Fibroblast of lung (primary cell): Measurements from ENCODE around the gene SCGB3A2. TPM values are rescaled to one million over a fixed set of nuclear protein-coding genes. Genes with fewer than 3 reads are reported as not detected.
"Not testable (repeated sequence)": the region's sequence is repeated elsewhere in the genome, so short reads cannot be mapped to it uniquely, and the experiment has no call there.

Experiments used
- DNase-seq, 2 donors: peaks; one replicate each; pipeline versions ENCODE4 v3.0.0 to v3.0.0-alpha.2; 2010; ENCODE audit warnings: low read depth in 2 of 2
- H2AFZ ChIP-seq: 2 replicates; pipeline ENCODE4 v1.5.1; 2012; ENCODE audit warnings: low read length, control low read depth, inconsistent platforms
- H3K27ac ChIP-seq: 2 replicates; pipeline ENCODE4 v1.5.1; 2011; ENCODE audit warnings: low read length, control low read depth; ENCODE audit not compliant: insufficient read depth
- H3K27me3 ChIP-seq: 2 replicates; pipeline ENCODE4 v1.5.1; 2011; ENCODE audit warnings: mild to moderate bottlenecking, low read length; ENCODE audit not compliant: control insufficient read depth, insufficient read depth
- H3K36me3 ChIP-seq: 2 replicates; pipeline ENCODE4 v1.5.1; 2011; ENCODE audit warnings: low read length; ENCODE audit not compliant: control insufficient read depth, insufficient read depth
- H3K4me1 ChIP-seq: 2 replicates; pipeline ENCODE4 v1.5.1; 2011; ENCODE audit warnings: low read length; ENCODE audit not compliant: control insufficient read depth, insufficient read depth; ENCODE audit errors: extremely low read depth
- H3K4me2 ChIP-seq: 2 replicates; pipeline ENCODE4 v1.5.1; 2011; ENCODE audit warnings: low read length, control low read depth; ENCODE audit not compliant: insufficient read depth; ENCODE audit errors: extremely low read depth
- H3K4me3 ChIP-seq, 4 experiments: fragments of 200-600 bp in 1 of 4; sonication (generic) in 1 of 4; replicated peaks in 1 of 4; 2 replicates each; pipeline ENCODE4 v1.5.1; 2011 to 2016; ENCODE audit warnings: low read length in 4 of 4, low read depth in 3 of 4, mild to moderate bottlenecking in 3 of 4, control low read depth in 2 of 4, inconsistent platforms in 1 of 4, mixed read lengths in 1 of 4; ENCODE audit not compliant: insufficient read depth in 1 of 4; ENCODE audit errors: control extremely low read depth in 1 of 4
- H3K79me2 ChIP-seq: 2 replicates; pipeline ENCODE4 v1.5.1; 2012; ENCODE audit warnings: mild to moderate bottlenecking, low read length, inconsistent platforms; ENCODE audit not compliant: control insufficient read depth, insufficient read depth
- H3K9ac ChIP-seq: 2 replicates; pipeline ENCODE4 v1.5.1; 2011; ENCODE audit warnings: mild to moderate bottlenecking, low read length, control low read depth; ENCODE audit not compliant: insufficient read depth
- H3K9me3 ChIP-seq: 2 replicates; pipeline ENCODE4 v1.5.1; 2012; ENCODE audit warnings: low read depth, low read length; ENCODE audit not compliant: control insufficient read depth, insufficient read depth
- H4K20me1 ChIP-seq: 2 replicates; pipeline ENCODE4 v1.5.1; 2011; ENCODE audit warnings: low read length; ENCODE audit not compliant: control insufficient read depth, insufficient read depth; ENCODE audit errors: extremely low read depth
- EZH2 ChIP-seq: IDR thresholded peaks from 2 replicates; pipeline ENCODE4 v1.5.1; 2012; ENCODE audit warnings: low read length, control low read depth, mild to moderate bottlenecking; ENCODE audit errors: missing control alignments
- polyA plus RNA-seq, 2 donors: library from polyadenylated mRNA; depleted of rRNA in 1 of 2; stranded (reverse) in 1 of 2; unstranded in 1 of 2; fragments of >200 nt; gene quantifications; 2 replicates each; pipeline ENCODE4 v1.2.1, GENCODE V29; 2011 to 2012; ENCODE audit warnings: missing spikeins in 1 of 2
- total RNA-seq: library from RNA; depleted of rRNA; stranded (reverse); fragments of >200 nt; gene quantifications from 2 replicates; pipeline ENCODE4 v1.2.1, GENCODE V29; 2014
- TF ChIP-seq, protein P1 (sequence below), 2 donors: IDR thresholded peaks in 1 of 2; conservative IDR thresholded peaks in 1 of 2; 1 replicate in 1 of 2; 2 replicates in 1 of 2; pipeline ENCODE4 v1.5.1; 2011 to 2012; ENCODE audit warnings: low read length in 2 of 2, control low read depth in 1 of 2, inconsistent platforms in 1 of 2, low read depth in 1 of 2, mild to moderate bottlenecking in 1 of 2

SCGB3A2 gene
- total and polyA plus RNA-seq, 2 donors (not counting 1 experiment from before 2014, with no cell fraction given) = not detected

DNA sequence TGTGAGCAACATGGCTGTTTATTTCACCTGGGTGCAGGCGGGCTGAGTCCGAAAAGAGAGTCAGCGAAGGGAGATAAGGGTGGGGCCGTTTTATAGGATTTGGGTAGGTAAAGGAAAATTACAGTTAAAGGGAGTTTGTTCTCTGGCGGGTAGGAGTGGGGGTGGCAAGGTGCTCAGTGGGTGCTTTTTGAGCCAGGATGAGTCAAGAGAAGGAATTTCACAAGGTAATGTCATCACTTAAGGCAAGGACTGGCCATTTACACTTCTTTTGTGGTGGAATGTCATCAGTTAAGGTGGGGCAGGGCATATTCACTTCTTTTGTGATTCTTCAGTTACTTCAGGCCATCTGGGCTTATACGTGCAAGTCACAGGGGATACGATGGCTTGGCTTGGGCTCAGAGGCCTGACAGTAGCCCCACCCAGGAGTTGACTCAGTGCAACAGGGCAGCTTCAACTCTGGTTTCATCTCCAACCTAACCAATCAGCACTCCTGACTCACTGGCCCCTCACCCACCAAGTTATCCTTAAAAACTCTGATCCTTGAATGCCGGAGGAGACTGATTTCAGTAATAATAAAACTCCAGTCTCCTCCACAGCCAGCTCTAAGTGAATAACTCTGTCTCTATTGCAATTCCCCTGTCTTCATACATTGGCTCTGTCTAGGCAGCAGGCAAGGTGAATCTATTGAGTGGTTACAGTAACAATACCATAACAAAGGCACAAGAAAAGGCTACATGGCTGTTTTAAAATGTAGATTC is 4.2 kb upstream of the SCGB3A2 start:
- H3K27me3 ChIP-seq, H3K79me2 ChIP-seq, H3K27ac ChIP-seq, H3K9ac ChIP-seq, H3K9me3 ChIP-seq, H3K4me3 ChIP-seq, H3K4me2 ChIP-seq, H4K20me1 ChIP-seq, DNase-seq, H3K36me3 ChIP-seq, H2AFZ ChIP-seq, H3K4me1 ChIP-seq: not testable (repeated sequence)

- no peak overlapping the region for H3K4me2 ChIP-seq
- no peak for DNase-seq
- H3K27me3 ChIP-seq = no peaks in the 10 kb centered on the region
- no peak overlapping the region for H3K27ac ChIP-seq
- H4K20me1 ChIP-seq = no peaks in the 10 kb centered on the region
- TF ChIP-seq EZH2 = no peak
- TF ChIP-seq, protein P1, sequence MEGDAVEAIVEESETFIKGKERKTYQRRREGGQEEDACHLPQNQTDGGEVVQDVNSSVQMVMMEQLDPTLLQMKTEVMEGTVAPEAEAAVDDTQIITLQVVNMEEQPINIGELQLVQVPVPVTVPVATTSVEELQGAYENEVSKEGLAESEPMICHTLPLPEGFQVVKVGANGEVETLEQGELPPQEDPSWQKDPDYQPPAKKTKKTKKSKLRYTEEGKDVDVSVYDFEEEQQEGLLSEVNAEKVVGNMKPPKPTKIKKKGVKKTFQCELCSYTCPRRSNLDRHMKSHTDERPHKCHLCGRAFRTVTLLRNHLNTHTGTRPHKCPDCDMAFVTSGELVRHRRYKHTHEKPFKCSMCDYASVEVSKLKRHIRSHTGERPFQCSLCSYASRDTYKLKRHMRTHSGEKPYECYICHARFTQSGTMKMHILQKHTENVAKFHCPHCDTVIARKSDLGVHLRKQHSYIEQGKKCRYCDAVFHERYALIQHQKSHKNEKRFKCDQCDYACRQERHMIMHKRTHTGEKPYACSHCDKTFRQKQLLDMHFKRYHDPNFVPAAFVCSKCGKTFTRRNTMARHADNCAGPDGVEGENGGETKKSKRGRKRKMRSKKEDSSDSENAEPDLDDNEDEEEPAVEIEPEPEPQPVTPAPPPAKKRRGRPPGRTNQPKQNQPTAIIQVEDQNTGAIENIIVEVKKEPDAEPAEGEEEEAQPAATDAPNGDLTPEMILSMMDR (conservative IDR thresholded peaks at IDR 0.05 in 1 of 2, IDR thresholded peaks at IDR 0.05 in 1 of 2; ENCODE audit: low read depth in 1 of 2, low read length in 2 of 2) = no peak
- no peaks in the 10 kb centered on the region for H3K36me3 ChIP-seq
- H2AFZ ChIP-seq = no peak overlapping the region
- H3K9me3 ChIP-seq = no peaks in the 10 kb centered on the region
- H3K4me3 ChIP-seq = no peak overlapping the region
- H3K9ac ChIP-seq = no peak overlapping the region
- H3K79me2 ChIP-seq = no peaks in the 10 kb centered on the region
- no peaks in the 10 kb centered on the region for H3K4me1 ChIP-seq
Measured at GRCh38 chr5:147874910-147875367, 3.6 kb upstream of the SCGB3A2 start.

DNA sequence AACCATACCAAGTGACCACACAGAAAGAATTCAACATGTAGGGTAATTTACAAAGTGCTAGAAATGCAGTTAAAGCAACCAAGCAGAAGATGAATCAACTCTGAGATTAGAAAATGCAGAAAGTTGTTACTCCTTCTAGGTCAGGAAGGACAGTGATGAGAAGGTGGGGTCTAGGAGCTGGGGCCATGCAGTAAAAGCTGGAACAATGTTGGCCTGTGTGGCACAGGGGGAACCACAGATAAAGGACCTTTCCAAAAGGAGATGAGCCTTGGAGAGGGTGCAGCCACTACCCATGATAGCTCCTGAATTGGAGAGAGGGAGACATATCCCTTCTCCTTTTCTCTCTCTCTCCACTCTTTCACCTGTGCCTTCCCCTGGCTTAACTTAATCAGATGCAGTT is 2.4 kb upstream of the SCGB3A2 start:
- no peaks in the 10 kb centered on the region for H4K20me1 ChIP-seq

More for the DNA sequence above, 2.4 kb upstream of the SCGB3A2 start:
- no peak overlapping the region for H2AFZ ChIP-seq
- H3K4me1 ChIP-seq = no peaks in the 10 kb centered on the region
- no peaks in the 10 kb centered on the region for H3K27me3 ChIP-seq
- H3K4me2 ChIP-seq = no peak overlapping the region
- H3K9me3 ChIP-seq = no peaks in the 10 kb centered on the region
- H3K27ac ChIP-seq = no peak overlapping the region
- H3K9ac ChIP-seq = no peak overlapping the region
- TF ChIP-seq, protein P1 (conservative IDR thresholded peaks at IDR 0.05 in 1 of 2, IDR thresholded peaks at IDR 0.05 in 1 of 2; ENCODE audit: low read depth in 1 of 2, low read length in 2 of 2) = no peak
- no peak for TF ChIP-seq EZH2
- no peaks in the 10 kb centered on the region for H3K79me2 ChIP-seq
- DNase-seq = no peak
- H3K4me3 ChIP-seq = no peak overlapping the region
- no peaks in the 10 kb centered on the region for H3K36me3 ChIP-seq
